GM19099 (cell line): ENCODE data around the gene MACROD2.

Experiments
- POLR2A ChIP-seq: IDR thresholded peaks from 3 replicates; pipeline ENCODE4 v1.6.1; 2011; ENCODE audit warnings: low read depth; ENCODE audit not compliant: insufficient read length; ENCODE audit errors: extremely low read depth

The MACROD2 gene

DNA sequence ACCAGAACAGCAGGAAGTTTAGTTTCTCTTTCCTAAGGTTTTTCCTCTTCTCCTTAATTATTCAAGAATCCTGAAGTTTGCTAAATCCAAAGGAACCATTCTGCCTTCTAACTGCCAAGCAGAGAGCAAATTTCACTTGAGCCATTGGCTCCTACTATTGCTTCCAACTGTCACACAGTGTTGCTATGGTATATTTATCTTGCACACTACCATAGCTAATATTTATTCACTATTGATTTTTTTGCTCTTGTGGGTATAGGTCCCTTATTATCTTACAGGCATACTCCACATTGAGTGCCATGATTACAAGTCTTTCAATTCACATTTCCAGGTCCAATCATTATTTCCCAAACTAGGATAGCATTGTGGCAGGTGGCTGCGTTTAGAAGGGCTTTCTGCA lies 608.8 kb downstream of the MACROD2 start:
- no peak for TF ChIP-seq POLR2A

DNA sequence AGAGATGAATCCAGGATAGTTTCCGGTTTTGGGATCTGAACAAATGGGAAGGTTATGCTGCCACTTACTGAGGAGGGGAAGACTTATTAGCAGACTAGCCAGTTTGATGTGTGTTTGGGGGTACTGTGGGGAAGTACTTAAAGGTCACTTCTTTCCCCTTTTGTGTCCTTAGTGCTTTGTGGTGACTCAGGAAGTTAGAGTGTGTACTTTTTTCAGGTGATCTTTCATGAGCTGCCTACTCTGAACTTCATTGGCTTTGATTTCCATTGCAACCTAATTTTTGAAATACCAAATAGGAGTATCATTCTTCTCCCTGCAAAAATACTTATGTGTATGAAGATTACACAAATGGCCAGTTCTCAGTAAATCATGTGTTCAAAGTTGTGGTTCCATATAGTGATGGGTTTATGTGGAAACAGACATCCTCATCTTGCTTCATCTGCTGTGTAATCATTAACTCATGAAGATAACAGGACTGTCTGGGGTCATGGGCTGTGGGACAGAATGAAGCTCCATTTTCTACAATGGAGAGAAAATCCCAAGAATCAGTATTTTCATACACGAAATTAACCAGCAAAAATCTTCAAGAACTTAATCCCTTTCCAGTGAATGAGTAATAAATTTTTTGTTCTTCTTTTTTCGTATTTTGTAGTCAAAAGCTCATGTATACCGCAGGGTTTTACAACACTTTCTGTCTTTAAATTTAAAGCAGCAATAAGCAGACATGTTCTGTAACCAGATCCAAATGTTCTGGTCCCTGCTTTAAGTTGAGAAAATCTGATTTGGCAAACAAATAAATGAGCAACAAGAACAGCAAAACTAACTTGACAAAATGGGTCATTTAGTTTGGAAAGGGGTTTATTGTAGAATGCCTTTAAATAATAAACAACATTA lies 614.3 kb downstream of the MACROD2 start:
- no peak for TF ChIP-seq POLR2A

DNA sequence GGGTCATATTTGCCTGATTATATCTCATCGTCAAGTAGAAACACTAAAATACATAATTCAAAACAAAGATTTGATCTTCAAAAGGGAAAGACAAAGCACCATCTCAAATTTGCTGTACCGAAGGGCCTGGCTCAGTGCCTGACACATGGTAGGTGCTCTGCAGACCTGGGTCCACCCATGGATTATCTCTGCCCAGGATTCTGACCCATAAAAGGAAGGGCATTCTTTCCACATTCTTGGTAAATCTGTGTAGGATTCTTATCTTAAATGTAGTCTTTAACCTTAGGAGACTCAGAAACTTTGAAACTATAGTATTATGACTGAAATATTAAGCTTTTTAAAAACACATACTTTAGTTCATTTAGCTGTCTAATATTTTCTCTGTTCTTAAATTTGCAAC lies 616.2 kb downstream of the MACROD2 start:
- no peak for TF ChIP-seq POLR2A

DNA sequence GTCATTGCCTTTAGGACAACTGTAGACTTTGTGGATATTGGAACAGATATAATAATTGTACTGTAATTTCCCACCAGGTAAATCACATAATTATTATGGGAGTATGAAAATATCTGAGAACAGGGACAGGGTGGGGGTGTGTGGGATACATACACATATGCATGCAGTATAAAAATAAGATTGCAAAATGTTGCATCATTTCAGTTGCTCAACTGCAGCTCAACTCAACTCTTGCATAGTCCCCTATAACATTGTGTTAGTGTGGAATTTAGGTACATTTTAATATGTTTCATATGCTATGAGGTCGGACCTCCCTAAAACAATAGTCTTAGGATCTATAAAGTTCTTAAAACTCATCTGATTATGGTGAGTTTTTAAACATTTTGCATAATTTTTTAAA lies 617.1 kb downstream of the MACROD2 start:
- no peak for TF ChIP-seq POLR2A

DNA sequence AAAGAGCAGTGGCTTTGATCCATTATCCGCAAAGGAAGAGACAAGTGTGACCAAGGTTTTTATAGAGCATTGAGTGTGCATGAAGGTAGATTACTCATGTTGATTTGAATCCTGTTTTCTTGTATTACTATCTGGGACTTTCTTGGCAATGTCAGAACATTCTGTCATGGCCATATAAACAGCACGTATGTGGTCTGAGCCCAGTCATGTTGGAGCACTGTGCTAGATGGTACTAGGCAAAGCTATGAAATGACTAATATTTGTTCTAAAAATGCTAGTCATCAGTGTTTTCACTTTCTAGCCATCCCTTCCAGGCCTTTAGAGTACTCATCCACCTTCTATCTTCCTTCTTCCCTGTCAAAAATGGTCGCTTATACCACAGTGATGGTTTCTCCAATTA lies 620.7 kb downstream of the MACROD2 start:
- TF ChIP-seq POLR2A: no peak

DNA sequence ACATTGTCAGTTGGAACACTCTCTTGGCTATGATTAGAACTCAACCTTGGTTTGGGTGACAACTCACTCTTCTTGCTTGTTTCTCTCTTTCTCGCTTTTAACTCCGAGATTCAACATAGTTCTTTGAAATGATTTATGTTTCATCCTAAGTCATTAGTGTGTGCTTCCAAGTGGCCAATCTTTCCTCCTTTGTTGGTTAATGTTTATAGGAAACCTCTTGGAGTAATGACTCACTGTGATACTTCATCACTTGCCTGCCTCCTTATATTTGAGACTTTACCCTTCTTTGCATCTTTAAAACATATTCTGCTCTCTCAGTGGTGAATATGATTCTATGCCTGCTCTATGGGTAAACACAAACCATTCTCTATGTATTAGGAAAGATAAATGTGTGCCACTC lies 621.8 kb downstream of the MACROD2 start:
- no peak for TF ChIP-seq POLR2A

DNA sequence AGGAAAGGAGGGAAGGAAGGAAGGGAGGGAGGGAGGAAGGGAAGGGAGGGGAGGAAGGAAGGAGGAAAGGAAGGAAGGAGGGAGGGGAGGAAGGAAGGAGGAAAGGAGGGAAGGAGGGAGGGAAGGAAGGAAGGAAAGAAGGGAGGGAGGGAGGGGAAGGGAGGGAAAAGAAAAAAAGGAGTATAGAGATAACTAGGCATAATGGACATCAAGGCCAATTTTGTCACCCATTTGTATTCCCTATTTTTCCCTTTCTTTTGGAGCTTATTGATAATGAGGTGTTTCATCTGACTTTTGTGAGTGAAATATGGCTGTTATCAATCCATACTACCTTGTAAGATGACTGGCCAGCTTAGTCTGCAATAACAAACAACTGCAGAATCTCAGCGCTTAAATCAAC lies 624.1 kb downstream of the MACROD2 start:
- TF ChIP-seq POLR2A: no peak

DNA sequence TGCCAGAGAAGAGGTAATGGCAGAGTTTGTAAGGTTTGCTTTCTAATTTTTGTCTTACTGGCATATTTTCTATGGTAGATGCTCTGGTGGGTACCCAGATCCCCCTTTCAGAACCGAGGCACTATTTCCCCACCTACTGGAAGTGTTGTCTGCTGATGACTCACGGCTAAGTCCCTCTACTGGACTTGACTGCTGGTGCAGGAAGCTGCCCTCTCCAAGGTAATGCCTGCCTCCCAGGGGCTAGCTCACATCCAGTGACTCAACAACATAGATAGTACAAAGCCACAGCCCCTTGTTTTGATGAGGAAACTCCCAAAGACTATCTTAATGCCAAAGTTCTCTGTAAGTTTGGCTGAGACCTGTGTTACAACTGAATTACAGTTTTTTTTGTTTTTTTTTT lies 627.5 kb downstream of the MACROD2 start:
- no peak for TF ChIP-seq POLR2A

DNA sequence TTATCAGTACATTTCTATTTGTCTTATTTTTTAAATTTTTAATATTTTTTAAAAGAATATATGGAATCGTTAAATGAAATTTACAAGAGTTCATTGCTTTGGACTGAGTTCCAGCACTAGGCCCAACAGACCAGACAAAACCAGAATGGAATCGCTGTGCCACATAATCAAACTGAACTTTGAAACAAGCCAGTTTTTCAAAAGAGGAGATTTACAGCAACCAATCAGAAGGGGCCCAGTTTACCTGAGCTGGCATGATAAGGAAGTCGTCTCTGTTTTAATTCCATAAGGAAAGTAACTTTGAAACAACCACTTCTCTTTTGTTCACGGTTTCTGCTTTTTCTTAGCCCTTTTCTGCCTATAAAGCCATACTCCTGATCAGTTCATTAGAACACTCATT lies 635.7 kb downstream of the MACROD2 start:
- no peak for TF ChIP-seq POLR2A

DNA sequence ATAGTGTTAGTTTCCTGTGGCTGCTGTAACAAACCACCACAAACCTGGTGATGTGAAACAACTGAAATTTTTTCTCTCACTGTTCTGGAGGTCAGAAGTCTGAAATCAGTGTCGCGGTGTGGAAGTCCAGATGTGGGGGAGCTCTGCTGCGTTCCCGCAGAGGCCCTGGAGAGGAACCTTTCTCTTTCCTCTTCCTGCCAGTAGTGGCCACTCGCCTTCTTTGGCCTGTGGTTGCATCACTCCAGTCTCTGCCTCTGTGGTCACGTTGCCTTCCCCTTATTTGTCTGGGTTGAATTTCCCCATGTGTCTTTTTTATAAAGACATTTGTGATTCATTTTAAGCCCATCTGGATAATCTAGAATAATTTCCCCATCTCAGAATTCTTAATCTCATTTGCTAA lies 637.6 kb downstream of the MACROD2 start:
- no peak for TF ChIP-seq POLR2A

DNA sequence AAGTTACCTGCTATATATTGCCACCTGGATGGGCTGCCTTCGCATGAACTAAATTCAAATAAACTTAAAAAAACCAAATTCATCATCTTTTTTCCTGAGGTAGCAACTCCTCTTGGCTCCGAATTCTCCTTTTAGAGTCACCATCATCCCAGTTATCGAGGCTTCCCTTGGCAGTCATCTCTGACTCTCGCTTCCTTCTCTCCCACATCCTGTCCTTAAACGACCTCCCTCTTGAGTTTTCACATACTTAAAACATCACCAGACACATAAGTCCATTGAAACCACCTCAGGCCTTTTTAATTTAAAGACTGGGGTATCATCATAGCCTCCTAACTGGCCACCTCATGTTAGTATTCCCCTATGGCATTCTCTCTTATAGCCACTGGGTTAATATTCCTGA lies 638.2 kb downstream of the MACROD2 start:
- TF ChIP-seq POLR2A: no peak

DNA sequence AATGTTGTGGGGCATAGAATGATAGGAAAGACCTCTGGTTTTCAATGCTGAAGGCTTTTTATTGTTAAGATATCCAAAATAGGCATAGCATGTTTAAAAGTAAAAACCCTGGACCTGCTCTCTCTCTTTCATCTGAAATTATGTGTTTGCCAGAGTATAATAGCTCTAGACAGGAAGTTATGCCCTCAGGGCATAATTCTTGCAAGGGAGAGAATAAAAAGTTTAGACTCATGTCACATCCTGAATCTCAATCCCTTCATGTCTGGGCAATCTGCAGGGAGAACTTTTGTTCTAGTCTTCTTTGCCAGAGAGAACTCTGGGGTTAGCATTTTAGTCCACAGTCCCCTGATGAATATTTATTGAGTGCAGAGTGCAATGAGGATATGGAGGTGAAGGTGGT lies 639.3 kb downstream of the MACROD2 start:
- no peak for TF ChIP-seq POLR2A

DNA sequence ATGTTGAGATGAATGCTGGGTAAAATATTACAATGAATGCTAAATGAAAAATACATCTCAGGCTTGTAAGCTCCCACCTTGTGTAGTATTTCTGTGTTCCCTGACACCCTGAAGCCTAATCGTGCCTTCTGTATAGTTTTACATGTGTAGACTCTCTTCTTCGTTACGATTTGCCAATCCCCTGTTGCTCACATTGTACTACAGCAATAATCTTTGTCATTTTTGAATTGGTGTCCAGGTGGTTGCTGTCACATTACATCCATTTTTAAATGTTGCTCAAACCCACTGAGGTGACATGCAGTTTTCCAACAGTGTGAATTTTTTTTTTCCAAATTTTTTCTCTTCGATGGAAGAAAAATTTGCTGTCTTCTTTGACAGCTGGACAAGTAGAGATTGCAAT lies 642.1 kb downstream of the MACROD2 start:
- no peak for TF ChIP-seq POLR2A

DNA sequence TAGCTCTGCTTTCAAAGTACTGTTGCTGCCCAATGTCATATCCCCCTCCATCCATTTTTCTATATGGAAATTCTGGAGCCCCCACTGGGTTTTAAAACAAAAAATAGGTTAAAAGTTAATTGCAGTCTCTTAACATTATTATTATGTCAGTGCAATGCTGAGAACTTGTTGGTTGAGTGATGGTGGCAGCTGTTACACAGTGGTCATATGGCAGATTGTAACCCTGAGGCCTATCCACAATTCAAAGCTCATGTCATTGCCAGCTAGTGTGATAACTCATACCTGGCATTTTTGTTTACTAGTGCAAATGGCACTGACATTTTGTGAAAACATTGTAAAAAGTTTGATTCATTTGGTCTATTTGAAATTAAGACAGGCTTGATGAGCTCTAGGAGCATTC lies 647.8 kb downstream of the MACROD2 start:
- no peak for TF ChIP-seq POLR2A

DNA sequence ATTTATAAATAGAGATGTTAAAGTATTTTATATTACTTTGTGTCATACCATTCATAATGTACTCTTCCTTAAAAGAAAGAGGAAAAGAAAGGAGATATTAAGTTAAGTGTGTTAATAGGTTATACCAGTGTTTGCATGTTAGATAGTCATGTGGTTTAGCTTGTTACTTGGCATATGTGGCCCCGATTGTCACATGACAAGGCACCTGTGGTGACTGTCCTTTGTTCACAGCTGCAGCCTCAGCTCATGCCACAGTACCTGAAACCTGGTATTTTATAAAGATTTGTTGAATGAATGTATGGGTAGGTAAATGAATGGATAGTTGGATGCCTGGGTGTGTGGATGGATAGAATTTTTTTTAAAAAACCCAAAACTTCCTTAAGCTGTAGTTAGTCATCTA lies 648.2 kb downstream of the MACROD2 start:
- TF ChIP-seq POLR2A: no peak

DNA sequence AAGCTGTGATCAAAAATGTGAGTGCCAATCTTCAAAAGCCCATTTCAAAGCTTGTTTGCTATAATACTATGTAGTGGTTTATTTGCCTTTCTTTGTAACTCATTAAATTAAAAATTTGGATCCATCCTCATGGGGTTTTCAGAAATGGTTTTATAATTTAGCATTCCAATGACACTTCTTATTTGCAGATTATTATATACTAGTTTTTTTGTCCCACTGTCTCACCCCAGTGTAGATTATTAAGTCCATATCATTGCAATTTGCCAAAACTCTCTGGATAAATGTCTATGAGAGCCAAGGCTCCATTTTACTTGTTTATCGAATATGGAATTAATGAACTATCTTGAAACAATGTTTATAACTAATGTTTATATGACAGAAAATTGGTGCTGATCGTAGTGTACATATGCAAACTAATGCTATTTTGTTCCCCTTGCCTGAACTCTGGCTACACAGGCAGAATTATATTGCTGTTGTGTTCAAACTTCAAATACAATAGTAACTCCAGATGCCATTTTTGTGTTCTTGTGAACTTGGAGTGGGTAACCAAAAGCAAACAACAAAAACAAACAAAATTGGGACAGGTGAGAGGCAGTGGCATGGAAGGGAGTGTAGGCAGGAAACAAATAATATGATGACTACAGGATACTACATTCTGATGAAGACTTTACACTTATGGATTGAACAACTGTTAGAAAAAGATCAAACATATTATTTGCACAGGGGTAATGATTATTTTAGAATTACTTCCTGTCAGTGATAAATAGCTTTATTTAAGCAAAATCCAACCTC lies 649.2 kb downstream of the MACROD2 start:
- no peak for TF ChIP-seq POLR2A
